HG03520 (cell line): Measurements from ENCODE around the gene GRIP2.

Source experiments
- ATAC-seq: cut with Tn5 transposase; IDR thresholded peaks from one replicate; pipeline ENCODE4 v1.9.1; 2021; ENCODE audit warnings: mild to moderate bottlenecking, moderate library complexity; ENCODE audit not compliant: unreplicated experiment

The GRIP2 gene

GRCh38 chr3:14508505-14508819 is 31.7 kb downstream of the GRIP2 start:
- no peak for ATAC-seq

GRCh38 chr3:14507757-14508504 is 32.2 kb downstream of the GRIP2 start:
- no peak for ATAC-seq

- no peak for ATAC-seq
Measured at GRCh38 chr3:14507305-14507741, 32.8 kb downstream of the GRIP2 start.

GRCh38 chr3:14506626-14507304 is 33.4 kb downstream of the GRIP2 start:
- no peak for ATAC-seq

GRCh38 chr3:14505803-14506500 is 34.2 kb downstream of the GRIP2 start:
- no peak for ATAC-seq

- ATAC-seq: no peak
Measured at GRCh38 chr3:14505001-14505802, 34.9 kb downstream of the GRIP2 start.

DNA sequence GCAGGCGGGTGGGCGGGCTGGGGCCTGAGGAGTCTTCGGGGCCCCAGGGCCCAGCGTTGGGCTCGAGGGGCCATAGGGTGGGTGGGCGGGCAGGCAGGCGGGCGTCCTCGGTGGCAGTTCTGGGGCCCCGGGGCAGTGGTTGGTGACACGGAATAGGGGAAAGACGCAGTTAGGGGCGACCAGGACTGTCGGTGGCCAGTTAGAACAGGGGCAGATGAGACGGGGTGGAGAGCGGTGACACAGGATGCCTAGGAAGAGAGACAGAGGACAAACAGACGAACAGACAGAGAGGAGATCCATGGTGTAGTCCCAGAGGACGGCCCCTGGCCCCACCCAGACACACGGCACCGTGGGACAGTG is 36.5 kb downstream of the GRIP2 start:
- no peak for ATAC-seq

- ATAC-seq: no peak
Measured at GRCh38 chr3:14503033-14503705, 37.0 kb downstream of the GRIP2 start.

GRCh38 chr3:14502472-14502871 is 37.7 kb downstream of the GRIP2 start:
- no peak for ATAC-seq

DNA sequence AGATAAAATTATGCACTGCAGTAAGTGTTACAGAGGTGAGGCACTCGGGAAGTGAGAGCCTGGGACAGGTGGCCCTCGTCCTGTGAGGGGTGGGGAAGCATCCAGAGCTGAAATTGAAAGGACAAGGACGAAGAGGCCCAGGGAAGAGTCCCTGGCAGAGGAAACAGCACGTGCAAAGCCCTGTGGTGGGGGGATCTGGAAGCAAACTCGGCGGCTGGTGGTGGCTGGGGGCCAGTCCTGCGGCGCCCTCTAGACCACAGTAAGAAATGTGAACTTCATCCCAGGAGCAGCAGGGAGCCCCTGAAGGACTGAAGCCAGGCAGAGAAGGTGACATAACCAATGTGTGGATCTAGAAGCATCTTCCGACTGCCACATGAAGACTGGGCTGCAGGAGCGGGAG is 42.8 kb downstream of the GRIP2 start:
- no peak for ATAC-seq

- ATAC-seq: no peak
Measured at GRCh38 chr3:14496351-14496750, 43.8 kb downstream of the GRIP2 start.

DNA sequence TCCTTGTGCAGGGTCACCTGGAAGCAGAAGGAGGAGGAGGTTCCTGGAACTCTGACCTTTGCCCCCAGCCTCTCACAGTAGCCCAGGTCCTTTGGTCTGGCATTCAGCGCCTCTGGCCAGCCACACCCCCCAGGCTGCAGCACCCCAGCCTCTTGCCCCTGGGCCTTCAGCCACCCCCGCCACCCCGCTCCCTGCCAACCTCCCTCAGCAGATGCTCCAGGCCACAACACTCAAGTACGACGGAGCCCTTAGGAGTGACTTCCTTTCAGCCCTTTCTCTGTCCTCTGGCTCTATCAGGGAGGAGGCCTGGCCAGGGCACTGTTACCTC is 45.2 kb downstream of the GRIP2 start:
- no peak for ATAC-seq

- ATAC-seq: no peak
Measured at GRCh38 chr3:14494279-14494972, 45.7 kb downstream of the GRIP2 start.

DNA sequence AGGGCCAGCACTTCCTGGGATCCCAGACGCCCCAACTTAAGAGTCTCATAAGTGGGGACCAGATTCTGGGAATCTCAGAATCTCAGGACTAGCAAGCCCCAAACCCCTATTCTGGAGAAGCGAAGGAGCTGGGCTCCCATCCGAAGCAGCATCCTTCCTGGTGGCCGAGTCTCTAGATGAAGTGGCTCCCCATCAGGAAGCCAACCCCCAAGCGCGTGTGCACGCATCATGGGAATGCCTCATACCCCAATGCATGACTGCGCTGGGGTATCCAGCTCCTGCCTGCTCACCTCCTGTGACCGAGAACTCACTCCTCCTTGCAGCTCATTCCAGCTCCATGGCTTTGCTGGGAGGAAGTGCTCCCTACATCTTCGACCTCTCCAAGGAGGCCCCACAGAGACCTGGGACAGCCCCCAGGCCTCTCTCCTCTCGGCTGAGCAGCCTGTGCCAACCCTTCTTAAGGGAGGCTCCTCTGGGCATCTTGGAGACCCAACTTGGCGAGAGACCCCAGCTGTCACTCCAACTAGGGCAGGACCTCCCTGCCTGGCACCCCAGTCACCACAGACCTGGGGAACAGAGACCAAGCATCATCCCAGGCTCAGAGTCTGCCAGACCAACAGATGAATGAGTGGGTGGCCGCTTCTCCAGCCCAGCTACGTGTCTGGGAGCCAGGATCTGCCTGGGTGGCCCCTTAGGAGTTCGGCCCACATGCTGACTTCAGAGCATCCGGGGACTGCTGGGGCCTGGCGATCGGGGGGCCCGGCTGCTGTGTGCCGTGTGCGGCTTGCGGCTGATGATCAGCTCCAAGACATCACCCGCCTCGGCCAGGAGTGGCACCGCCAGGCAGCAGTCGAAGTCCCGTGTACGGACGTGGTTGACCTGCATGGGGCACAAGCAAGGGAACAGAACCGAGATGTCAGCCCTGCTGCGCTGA is 46.9 kb downstream of the GRIP2 start:
- ATAC-seq: no peak

- ATAC-seq: no peak
Measured at GRCh38 chr3:14491396-14492190, 48.5 kb downstream of the GRIP2 start.

DNA sequence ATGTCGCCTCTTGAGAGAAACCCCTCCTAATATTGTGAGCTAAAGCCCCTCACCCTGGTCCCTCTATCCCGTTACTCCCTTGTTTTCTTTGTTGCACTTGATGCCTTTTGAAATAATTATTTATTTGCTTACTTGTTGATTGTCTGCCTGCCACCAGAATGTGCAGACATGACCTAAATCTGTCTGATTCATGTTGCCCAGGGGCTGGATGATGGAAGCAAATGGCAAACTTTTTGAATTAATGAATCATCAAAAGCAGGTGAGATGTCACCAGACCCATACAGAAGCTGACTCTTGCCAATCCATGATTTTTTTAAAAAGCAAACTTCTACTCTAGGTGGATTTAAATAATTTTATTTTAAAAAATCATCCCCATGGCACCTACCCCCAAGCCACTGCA is 49.3 kb downstream of the GRIP2 start:
- ATAC-seq: no peak

GRCh38 chr3:14490255-14490654 is 49.9 kb downstream of the GRIP2 start:
- ATAC-seq: no peak

- no peak for ATAC-seq
Measured at GRCh38 chr3:14489641-14490040, 50.5 kb downstream of the GRIP2 start.
